Colonic mucosa (tissue), 4 donors: Measurements from ENCODE around the gene POLR3H. TPM values are rescaled to one million over a fixed set of nuclear protein-coding genes. Genes with fewer than 3 reads are reported as not detected.

Experiments
- DNase-seq: peaks from one replicate; pipeline ENCODE4 v3.0.0-alpha.2; 2020
- H3K27ac ChIP-seq: fragments of 200-600 bp; one replicate; pipeline ENCODE4 v1.8.0; 2021
- H3K27me3 ChIP-seq: fragments of 200-600 bp; one replicate; pipeline ENCODE4 v1.8.0; 2021
- H3K36me3 ChIP-seq: fragments of 200-600 bp; one replicate; pipeline ENCODE4 v1.8.0; 2021
- H3K4me1 ChIP-seq: fragments of 200-600 bp; one replicate; pipeline ENCODE4 v1.8.0; 2021; ENCODE audit warnings: mild to moderate bottlenecking
- H3K4me3 ChIP-seq: fragments of 200-600 bp; one replicate; pipeline ENCODE4 v1.8.0; 2021
- H3K9ac ChIP-seq, 2 donors: one replicate each; pipeline ENCODE4 v1.7.0; 2013; ENCODE audit warnings: control low read depth in 2 of 2, low read depth in 2 of 2, low read length in 2 of 2
- H3K9me3 ChIP-seq: fragments of 200-600 bp; one replicate; pipeline ENCODE4 v1.8.0; 2021
- CTCF ChIP-seq: fragments of 200-600 bp; IDR thresholded peaks from one replicate; pipeline ENCODE4 v1.8.0; 2022; ENCODE audit warnings: antibody characterized with exemption, mild to moderate bottlenecking
- intact Hi-C: fragments of 100-400 bp; cut with DNase I; formaldehyde crosslinking; loops from one replicate; pipeline ENCODE4 v1.14.1; 2022
- total RNA-seq, 2 donors: library from RNA; stranded (reverse); fragmentation: NEBNext Ultra II Directional in 1 of 2; extraction: Animal tissue kit (Norgen Biotek cat#: 25700) in 1 of 2; gene quantifications; one replicate each; pipeline ENCODE4 v1.2.1, GENCODE V29; 2021
- donor health status: healthy.
- donor health status: DM: no; HTN: no; CAD: no.
- donor health status: DM: no; HTN: no; CAD: no.

Gene POLR3H
- total RNA-seq, 2 donors from 2014 or later, result 9.2 to 20.0 TPM

DNA sequence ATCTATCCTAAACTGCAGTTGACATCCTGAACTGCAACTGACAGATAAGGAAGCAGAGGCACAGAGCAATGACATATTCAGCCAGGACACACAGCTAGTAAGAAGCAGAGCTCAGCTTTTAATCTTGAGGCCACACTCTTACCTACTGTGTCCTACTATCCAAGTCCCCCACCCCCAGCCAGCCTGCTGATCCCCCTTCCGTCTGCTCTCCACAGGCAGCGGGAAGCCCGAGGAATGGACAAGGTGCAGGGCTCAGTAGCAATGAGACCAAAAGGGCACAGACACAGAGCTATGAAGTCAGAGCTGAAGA is 4.3 kb downstream of the POLR3H start:
- H3K9me3 ChIP-seq, result no peaks in the 10 kb centered on the region
- H3K4me3 ChIP-seq, result no peak overlapping the region
- H3K4me1 ChIP-seq, result no peaks in the 10 kb centered on the region
- intact Hi-C loops, result loop anchor here (5.0 kb wide), 1 partner anchor 57 kb away; no protein-coding TSS in a partner anchor
- DNase-seq, result no peak
- no peak for TF ChIP-seq CTCF
- no peaks in the 10 kb centered on the region for H3K27me3 ChIP-seq
- no peak overlapping the region for H3K27ac ChIP-seq
- no peak overlapping the region for H3K9ac ChIP-seq
- no peaks in the 10 kb centered on the region for H3K36me3 ChIP-seq

GRCh38 chr22:41539146-41540005 is 4.9 kb downstream of the POLR3H start:
- intact Hi-C loops, result loop anchor here (5.0 kb wide), 1 partner anchor 58 kb away; no protein-coding TSS in a partner anchor
- Histone ChIP-seq H3K27ac (no peak overlapping the region), H3K4me3 (no peak overlapping the region)

GRCh38 chr22:41538583-41538982 is 5.7 kb downstream of the POLR3H start:
- Histone ChIP-seq H3K27ac (no peak overlapping the region), H3K4me3 (no peak overlapping the region), H3K36me3 (no peaks in the 10 kb centered on the region), H3K27me3 (no peaks in the 10 kb centered on the region), H3K9me3 (no peaks in the 10 kb centered on the region), H3K9ac (no peak overlapping the region), H3K4me1 (no peaks in the 10 kb centered on the region)
- intact Hi-C loops, result no loop called here
- DNase-seq, result no peak
- TF ChIP-seq CTCF, result no peak

More at GRCh38 chr22:41539146-41540005, 4.9 kb downstream of the POLR3H start:
- Histone ChIP-seq H3K36me3 (no peaks in the 10 kb centered on the region), H3K9me3 (no peaks in the 10 kb centered on the region), H3K4me1 (no peaks in the 10 kb centered on the region), H3K9ac (no peak overlapping the region), H3K27me3 (no peaks in the 10 kb centered on the region)
- TF ChIP-seq CTCF, result no peak
- DNase-seq, result no peak

GRCh38 chr22:41537203-41537602 is 7.1 kb downstream of the POLR3H start:
- Histone ChIP-seq H3K9ac (no peak overlapping the region), H3K36me3 (no peaks in the 10 kb centered on the region), H3K27ac (no peak overlapping the region), H3K4me3 (no peak overlapping the region), H3K9me3 (no peaks in the 10 kb centered on the region), H3K4me1 (no peaks in the 10 kb centered on the region), H3K27me3 (no peaks in the 10 kb centered on the region)
- no peak for TF ChIP-seq CTCF
- no peak for DNase-seq
- intact Hi-C loops, result no loop called here

DNA sequence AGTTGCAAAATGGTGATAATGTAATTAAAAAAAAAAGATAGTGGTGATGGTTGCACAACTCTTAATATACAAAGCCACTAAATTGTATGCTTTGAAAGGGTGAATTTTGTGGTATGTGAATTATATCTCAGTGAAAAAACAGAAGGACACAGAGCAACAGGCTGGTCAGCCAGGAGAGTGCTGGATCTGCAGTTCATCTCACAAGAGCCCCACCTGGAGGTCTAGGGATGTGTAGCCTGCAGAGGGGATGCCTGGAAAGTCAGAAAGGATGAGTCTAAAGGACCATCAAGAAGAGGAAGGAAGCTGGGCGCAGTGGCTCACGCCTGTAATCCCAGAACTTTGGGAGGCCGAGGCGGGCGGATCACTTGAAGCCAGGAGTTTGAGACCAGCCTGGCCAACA is 9.0 kb downstream of the POLR3H start:
- Histone ChIP-seq H3K27ac (no peak overlapping the region), H3K27me3 (no peaks in the 10 kb centered on the region), H3K4me1 (no peaks in the 10 kb centered on the region), H3K36me3 (peaks cover 9% of the 10 kb centered on the region), H3K9me3 (no peaks in the 10 kb centered on the region), H3K9ac (no peak overlapping the region), H3K4me3 (no peak overlapping the region)
- no peak for TF ChIP-seq CTCF
- intact Hi-C loops, result no loop called here
- no peak for DNase-seq
